COR-L47 (cell line): ENCODE data around the gene SYMPK.
"Not testable (repeated sequence)": the region's sequence is repeated elsewhere in the genome, so short reads cannot be mapped to it uniquely, and the experiment has no call there.

ENCODE experiments used
- DNase-seq: peaks from one replicate; lab custom pipeline; 2025; lab: John Stamatoyannopoulos, UW

The SYMPK gene

DNA sequence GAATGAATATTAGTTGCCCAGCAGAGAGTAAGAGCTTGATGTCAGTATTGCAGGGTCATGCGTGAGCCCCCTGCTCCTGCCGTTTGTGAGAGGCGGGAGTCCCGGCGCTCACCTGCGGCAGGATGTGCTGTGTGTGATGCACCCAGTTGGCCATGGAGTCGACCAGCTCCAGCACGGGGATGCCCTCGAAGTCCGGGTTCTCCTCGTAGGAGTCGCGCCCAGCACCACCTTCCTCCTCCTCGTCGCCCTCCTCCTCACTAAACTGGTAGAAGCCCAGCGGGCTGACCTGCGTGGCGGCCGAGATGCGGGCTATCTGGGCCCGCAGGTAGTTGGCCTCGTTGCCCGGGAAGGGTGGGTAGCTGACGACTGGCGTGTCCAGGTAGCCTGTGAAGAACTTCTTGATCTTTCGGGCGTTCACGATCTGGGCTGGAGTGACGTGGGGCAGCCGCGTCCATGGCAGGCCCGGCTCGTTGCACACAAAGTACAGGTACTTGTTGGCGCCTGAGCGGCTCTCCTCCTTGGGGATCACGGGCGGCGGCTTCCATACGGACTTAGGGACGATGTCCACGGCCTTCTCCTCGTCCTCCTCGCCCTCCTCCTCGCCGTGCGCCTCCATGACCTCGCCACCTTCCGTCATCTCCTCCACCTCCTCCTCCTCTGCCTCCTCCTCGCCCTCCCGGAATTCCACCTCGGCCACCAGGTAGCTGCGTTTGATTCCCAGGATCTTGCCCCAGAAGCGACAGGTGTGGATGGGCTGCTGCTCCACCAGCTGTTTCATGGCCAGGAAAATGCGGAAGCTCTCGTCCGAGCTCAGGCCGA, 58.6 kb downstream of the SYMPK start:
- DNase-seq, result no peak

DNA sequence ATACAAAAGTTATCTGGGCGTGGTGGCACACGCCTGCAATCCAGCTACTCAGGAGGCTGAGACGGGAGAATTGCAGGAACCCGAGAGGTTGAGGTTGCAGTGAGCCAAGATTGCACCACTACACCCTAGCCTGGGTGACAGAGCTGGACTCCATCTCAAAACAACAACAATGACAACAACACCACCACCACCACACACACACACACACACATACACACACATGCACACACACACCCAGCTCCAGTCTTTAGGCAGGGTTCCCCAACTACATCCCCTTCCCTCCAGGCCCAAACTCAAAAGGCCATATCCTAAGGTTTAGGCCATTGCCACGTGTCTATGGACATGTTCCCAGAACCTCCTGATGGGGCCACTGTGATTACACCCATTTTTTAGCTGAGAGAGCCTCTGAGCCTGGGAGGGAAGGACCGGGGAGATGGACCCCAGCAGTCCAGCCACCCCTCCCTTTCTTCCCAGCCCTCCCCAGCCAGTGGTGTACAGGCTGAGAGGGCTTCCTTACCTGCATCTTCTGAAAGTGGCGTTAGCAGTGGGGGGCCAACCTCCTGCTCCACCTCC, 61.3 kb downstream of the SYMPK start:
- DNase-seq, result no peak

- DNase-seq, result no peak
Measured at GRCh38 chr19:45800070-45800553, 62.8 kb downstream of the SYMPK start.

- DNase-seq, result not testable (repeated sequence)
Measured at GRCh38 chr19:45799541-45799940, 63.4 kb downstream of the SYMPK start.

- DNase-seq, result peak; percentile 51
Measured at GRCh38 chr19:45798995-45799517, 63.9 kb downstream of the SYMPK start.

- DNase-seq, result no peak
Measured at GRCh38 chr19:45794627-45795026, 68.3 kb downstream of the SYMPK start.

DNA sequence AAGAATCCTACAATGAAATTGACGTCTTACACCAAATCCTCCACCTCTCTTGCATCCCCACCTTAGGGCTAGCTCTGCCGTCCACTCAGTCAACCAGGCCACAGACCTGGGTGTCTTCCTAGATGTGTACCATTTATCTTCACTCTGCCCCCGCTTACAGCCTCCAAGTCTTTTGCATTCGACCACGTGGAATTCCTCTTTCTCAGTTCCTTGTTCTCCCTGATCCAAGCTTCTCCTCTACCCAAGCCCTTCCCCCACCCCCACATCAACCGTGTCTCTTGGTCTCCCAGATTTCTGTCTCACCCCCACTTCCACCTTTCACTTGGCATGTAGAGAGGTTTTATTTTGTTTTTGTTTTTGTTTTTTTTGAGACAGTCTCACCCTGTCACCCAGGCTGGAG, 69.1 kb downstream of the SYMPK start:
- DNase-seq, result no peak

- DNase-seq, result no peak
Measured at GRCh38 chr19:45793178-45793564, 69.8 kb downstream of the SYMPK start.

DNA sequence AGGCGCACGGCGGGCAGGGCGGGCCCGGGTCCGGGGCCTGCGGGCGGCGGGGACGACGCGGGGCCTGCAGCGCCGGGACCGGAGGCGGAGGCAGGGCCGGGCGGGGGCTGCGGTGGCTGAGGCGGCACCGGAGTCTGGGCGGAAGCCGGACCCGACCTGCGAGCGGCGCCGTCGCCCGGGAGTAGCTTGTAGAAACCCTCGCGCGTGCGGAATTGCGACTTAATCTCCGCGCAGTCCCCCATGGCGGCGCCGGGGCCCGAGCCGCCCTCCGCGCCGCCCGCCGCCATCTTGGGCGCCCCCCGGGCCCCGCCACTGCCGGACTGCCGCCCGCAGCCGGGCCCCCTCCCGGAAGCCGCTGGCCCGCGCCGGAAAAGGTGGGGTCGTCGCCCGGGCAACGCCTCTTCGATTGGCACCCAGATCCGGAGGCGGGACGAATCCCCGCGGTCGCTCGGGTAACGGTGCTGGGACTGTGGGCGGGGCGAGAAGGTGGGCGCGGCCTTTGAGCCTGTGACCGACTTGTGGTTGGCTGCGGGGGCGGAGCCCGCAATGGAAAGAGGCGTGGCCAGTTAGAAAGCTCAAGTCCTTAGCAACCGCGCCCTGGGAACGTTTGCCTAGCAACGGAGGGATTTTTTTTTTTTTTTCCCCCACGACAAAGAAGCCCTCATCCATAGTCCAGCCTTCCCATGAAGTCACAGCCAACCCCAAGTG, 70.3 kb downstream of the SYMPK start, which contains the start of gene DMWD:
DMWD (minus strand) TSS at position 376 of the 708 bp plus-strand sequence; CDS start at position 287, 89 bp downstream.
- peak; percentile 99 for DNase-seq

DNA sequence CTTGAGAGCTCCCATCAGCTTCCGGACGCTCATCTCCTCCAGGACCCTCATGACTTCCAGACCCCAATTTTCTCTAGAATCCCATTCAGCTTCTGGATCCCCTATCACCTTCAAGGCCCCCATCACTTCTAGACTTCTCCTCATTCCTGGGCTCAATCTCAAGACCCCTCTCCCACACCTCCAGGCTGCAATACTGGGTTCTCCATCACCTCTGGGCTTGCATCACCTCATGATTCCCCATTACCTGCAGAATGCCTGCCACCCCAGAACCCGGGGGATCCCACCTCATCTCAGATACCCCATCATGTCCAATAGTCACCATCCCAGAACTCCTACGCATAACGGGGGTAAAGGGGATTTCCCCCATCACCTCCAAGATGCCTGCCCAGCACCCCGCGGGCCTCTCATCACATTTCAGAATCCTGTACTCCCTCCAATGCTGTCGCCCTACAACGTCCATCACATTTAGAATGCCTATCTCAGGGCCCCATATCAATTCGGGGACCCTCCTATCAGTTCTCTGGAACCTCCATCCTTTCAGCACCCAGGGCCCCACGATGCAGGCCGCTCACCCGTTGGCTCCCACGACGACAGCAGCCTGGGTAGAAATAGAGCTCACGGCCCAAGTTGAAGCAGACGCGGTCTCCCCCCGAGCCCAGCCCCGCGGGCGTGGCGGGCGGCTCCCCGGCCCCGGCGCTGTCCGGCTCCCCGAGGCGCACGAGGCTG, 71.0 kb downstream of the SYMPK start:
- no peak for DNase-seq

DNA sequence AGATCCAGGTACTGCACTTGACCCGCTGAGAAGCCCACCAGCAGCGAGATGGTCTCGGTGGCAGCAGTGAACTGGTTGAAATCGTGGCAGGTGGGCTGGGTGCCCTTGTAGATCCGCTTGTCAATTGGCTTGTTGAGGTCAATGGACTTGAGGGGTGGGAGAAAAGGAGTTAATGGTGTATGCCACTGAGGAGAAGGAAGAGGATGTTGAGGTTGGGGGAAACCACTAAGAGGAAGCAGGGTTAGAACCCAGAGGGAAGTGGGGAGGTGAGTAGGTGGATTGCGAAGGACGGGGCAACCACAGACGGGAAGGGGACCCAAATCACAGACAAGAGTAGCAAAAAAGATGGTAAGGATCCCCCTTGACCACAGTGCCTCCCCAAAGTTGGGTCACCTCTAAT, 72.0 kb downstream of the SYMPK start:
- no peak for DNase-seq

GRCh38 chr19:45789035-45789786, 73.7 kb downstream of the SYMPK start:
- no peak for DNase-seq

GRCh38 chr19:45786533-45786894, 76.4 kb downstream of the SYMPK start:
- no peak for DNase-seq

- no peak for DNase-seq
Measured at GRCh38 chr19:45785781-45786532, 77.0 kb downstream of the SYMPK start.

- no peak for DNase-seq
Measured at GRCh38 chr19:45785097-45785496, 77.8 kb downstream of the SYMPK start.

GRCh38 chr19:45784096-45784495, 78.9 kb downstream of the SYMPK start:
- no peak for DNase-seq

DNA sequence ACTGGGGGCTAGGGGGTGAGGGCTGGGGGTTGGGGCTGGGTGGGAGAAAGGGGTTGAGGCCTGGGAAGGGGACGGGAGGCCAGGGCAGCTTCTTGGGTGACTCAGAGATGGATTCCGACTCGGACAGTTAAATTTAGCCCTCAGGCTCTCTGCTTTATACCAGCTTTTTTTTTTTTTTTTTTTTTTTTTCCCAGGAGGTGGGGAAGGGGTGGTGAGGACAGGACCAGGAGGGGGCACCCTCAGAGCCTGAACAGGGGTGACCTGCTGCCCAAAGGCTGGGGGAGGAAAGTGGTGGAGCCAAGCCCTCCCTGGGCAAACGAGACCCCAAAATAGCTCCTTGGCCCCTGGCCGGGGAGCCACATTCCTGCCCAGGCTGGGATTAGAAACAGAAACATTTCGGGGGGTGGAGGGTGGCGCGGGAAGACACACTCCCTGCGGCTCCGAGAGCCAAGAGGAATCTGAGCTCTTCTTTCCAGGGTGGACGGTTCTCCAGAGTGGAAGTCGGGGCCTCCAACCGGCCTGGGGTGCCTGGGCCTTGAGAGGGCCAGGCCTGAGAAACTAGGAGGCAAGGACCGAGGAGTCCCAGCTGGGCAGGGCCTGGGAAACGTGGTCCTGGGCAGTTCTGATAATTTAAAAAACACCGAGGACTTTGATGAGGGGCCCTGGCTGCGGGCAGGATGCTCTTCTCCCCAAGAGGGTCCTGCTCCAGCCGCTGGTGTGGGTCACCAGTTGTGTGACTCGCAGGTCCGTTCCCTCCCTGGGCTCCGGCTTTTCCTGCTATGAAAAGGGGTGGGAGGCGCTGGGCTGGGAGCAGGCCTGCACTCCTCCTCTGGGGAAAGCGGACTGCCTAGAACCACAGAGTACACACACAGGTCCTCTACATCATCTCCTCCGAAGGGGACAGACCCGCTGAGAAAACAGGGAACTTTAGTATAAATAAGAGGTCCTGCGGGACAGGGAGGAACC, 79.8 kb downstream of the SYMPK start:
- DNase-seq, result no peak

GRCh38 chr19:45782162-45782691, 80.7 kb downstream of the SYMPK start, which contains the start of gene DMPK:
Gene DMPK (minus strand): TSS chr19:45782490. CDS start chr19:45782352, 138 bp downstream.
- DNase-seq, result peak; percentile 13
